Stimulated activated naive B cell treated with anti-CD40 and anti-IgM and Interleukin-4, amounts not matched to agents 10 μg/mL and 1 μg/mL and 100 μg/mL, for 72 hours (primary cell): ENCODE measurements around the gene ESR1.
"Not testable (repeated sequence)": the region's sequence is repeated elsewhere in the genome, so short reads cannot be mapped to it uniquely, and the experiment has no call there.

Source experiments
- ATAC-seq, 2 donors: fragments of 150-1000 bp; cut with Tn5 transposase; replicated peaks; 2 replicates each; pipeline ENCODE4 v1.10.0; 2021; ENCODE audit warnings: moderate library complexity in 1 of 2
- DNase-seq: peaks from one replicate; pipeline ENCODE4 v3.0.0; 2021
- H3K27ac Mint-ChIP-seq: one replicate; pipeline ENCODE4 v1.8.0; 2022; ENCODE audit warnings: mild to moderate bottlenecking, mixed read lengths
- H3K27me3 Mint-ChIP-seq, 2 donors: one replicate each; pipeline ENCODE4 v1.8.0; 2022; ENCODE audit warnings: mixed read lengths in 2 of 2
- H3K36me3 Mint-ChIP-seq, 2 donors: one replicate each; pipeline ENCODE4 v1.8.0; 2022; ENCODE audit warnings: mixed read lengths in 2 of 2, mild to moderate bottlenecking in 1 of 2
- H3K4me1 Mint-ChIP-seq, 2 donors: one replicate each; pipeline ENCODE4 v1.8.0; 2022; ENCODE audit warnings: mixed read lengths in 2 of 2, mild to moderate bottlenecking in 1 of 2
- H3K4me3 Mint-ChIP-seq, 2 donors: one replicate each; pipeline ENCODE4 v1.8.0; 2022; ENCODE audit warnings: mild to moderate bottlenecking in 2 of 2, mixed read lengths in 2 of 2, moderate library complexity in 1 of 2
- H3K9me3 Mint-ChIP-seq, 2 donors: one replicate each; pipeline ENCODE4 v1.8.0; 2022; ENCODE audit warnings: mixed read lengths in 2 of 2, mild to moderate bottlenecking in 1 of 2

The ESR1 gene

GRCh38 chr6:151842816-151843215 lies 35.3 kb downstream of the ESR1 start:
- Mint-ChIP-seq H3K4me1 (peaks cover 0 to 6% of the 10 kb centered on the region in 2 donors), H3K9me3 (no peaks in the 10 kb centered on the region), H3K27ac (no peak overlapping the region), H3K4me3 (no peak overlapping the region), H3K36me3 (no peaks in the 10 kb centered on the region), H3K27me3 (no peaks in the 10 kb centered on the region)
- no peak for ATAC-seq
- no peak for DNase-seq

- DNase-seq = no peak
- no peak overlapping the region for H3K4me3 Mint-ChIP-seq
- H3K36me3 Mint-ChIP-seq = no peaks in the 10 kb centered on the region
- no peaks in the 10 kb centered on the region for H3K4me1 Mint-ChIP-seq
- no peaks in the 10 kb centered on the region for H3K9me3 Mint-ChIP-seq
- no peak overlapping the region for H3K27ac Mint-ChIP-seq
- no peaks in the 10 kb centered on the region for H3K27me3 Mint-ChIP-seq
- ATAC-seq = no peak
Measured at GRCh38 chr6:151847064-151847463, 39.6 kb downstream of the ESR1 start.

- ATAC-seq = no peak
- Mint-ChIP-seq H3K27me3 (no peaks in the 10 kb centered on the region), H3K27ac (no peak overlapping the region), H3K4me3 (no peak overlapping the region), H3K36me3 (no peaks in the 10 kb centered on the region), H3K4me1 (no peaks in the 10 kb centered on the region), H3K9me3 (no peaks in the 10 kb centered on the region)
- DNase-seq = no peak
Measured at GRCh38 chr6:151850479-151851003, 43.1 kb downstream of the ESR1 start.

DNA sequence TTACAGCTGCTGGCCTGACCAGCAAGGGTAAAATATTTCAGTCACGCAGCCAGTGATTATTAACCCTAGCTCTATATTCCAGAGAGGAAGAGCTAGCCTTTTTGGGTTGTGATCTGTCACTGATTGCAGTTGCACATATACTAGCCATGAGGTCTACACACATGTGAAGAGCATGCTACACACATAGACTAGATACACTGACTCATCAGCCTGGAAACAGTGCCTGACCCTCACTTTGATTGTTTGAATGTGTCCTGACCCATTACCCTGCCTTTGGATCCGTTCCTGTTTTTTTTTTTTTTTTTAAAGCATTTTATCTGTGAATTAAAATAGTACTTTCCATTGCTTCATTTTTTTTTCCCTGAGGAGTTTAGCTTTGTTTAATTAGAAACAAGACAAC lies 50.8 kb downstream of the ESR1 start:
- H3K27me3 Mint-ChIP-seq = no peaks in the 10 kb centered on the region
- ATAC-seq (no peak), DNase-seq (no peak)
- H3K36me3 Mint-ChIP-seq = no peaks in the 10 kb centered on the region
- H3K9me3 Mint-ChIP-seq = no peaks in the 10 kb centered on the region
- no peaks in the 10 kb centered on the region for H3K4me1 Mint-ChIP-seq
- H3K4me3 Mint-ChIP-seq = no peak overlapping the region
- H3K27ac Mint-ChIP-seq = no peak overlapping the region

DNA sequence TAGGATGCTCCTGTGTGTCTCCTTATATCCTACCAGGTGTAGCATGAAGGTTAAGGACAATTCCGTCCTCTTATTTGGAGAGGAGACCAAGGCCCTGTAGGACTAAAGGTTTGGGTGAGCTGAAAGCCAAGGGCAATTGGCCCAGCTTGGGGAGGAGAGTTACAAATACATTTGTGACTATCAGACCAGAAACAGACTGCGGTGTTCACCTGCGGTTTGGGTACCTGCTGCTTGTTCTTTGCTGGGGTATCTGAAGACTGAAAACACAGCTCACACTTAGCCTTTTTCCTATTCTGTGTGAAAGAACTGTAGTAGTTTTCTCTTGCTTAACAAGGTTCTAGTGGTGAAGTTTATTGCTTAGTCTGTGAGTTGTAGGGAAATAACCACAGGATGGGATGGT lies 55.0 kb downstream of the ESR1 start:
- no peak overlapping the region for H3K27ac Mint-ChIP-seq
- peaks cover 2 to 5% of the 10 kb centered on the region in 2 donors for H3K4me1 Mint-ChIP-seq
- ATAC-seq = no peak
- H3K27me3 Mint-ChIP-seq = no peaks in the 10 kb centered on the region
- no peaks in the 10 kb centered on the region for H3K36me3 Mint-ChIP-seq
- DNase-seq = no peak
- H3K9me3 Mint-ChIP-seq = peaks cover 0 to 3% of the 10 kb centered on the region in 2 donors
- H3K4me3 Mint-ChIP-seq = no peak overlapping the region

DNA sequence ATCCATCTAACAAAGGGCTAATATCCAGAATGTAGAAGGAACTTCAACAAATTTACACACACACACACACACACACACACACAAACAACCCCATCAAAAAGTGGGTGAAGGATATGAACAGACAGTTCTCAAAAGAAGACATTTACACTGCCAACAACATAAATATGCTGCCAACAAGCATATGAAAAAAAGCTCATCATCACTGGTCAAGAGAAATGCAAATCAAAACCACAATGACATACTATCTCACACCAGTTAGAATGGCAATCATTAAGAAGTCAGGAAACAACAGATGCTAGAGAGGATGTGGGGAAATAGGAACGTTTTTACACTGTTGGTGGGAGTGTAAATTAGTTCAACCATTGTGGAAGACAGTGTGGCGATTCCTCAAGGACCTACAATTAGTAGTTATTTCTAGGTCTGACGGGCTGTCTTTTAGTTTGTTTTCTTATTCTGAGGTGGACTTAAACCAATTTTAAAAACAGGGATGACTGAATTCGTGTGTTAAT lies 59.9 kb downstream of the ESR1 start:
- not testable (repeated sequence) for DNase-seq, ATAC-seq, H3K36me3 Mint-ChIP-seq, H3K4me3 Mint-ChIP-seq, H3K9me3 Mint-ChIP-seq, H3K27me3 Mint-ChIP-seq, H3K27ac Mint-ChIP-seq, H3K4me1 Mint-ChIP-seq

- H3K4me3 Mint-ChIP-seq = no peak overlapping the region
- peaks cover 3% of the 10 kb centered on the region in 2 donors for H3K9me3 Mint-ChIP-seq
- no peak for DNase-seq
- H3K27ac Mint-ChIP-seq = no peak overlapping the region
- H3K4me1 Mint-ChIP-seq = peaks cover 2 to 6% of the 10 kb centered on the region in 2 donors
- no peak for ATAC-seq
- H3K36me3 Mint-ChIP-seq = peaks cover 0 to 4% of the 10 kb centered on the region in 2 donors
- no peaks in the 10 kb centered on the region for H3K27me3 Mint-ChIP-seq
Measured at GRCh38 chr6:151869345-151869744, 61.9 kb downstream of the ESR1 start.

GRCh38 chr6:151869787-151870186 lies 62.3 kb downstream of the ESR1 start:
- DNase-seq (no peak), ATAC-seq (no peak)
- Mint-ChIP-seq H3K9me3 (peaks cover 3% of the 10 kb centered on the region in 2 donors), H3K27ac (no peak overlapping the region), H3K27me3 (no peaks in the 10 kb centered on the region), H3K36me3 (peaks cover 0 to 4% of the 10 kb centered on the region in 2 donors), H3K4me1 (peaks cover 2 to 6% of the 10 kb centered on the region in 2 donors), H3K4me3 (no peak overlapping the region)

GRCh38 chr6:151870375-151870774 lies 62.9 kb downstream of the ESR1 start:
- no peak overlapping the region for H3K27ac Mint-ChIP-seq

GRCh38 chr6:151875524-151875923 lies 68.0 kb downstream of the ESR1 start:
- no peak overlapping the region for H3K4me3 Mint-ChIP-seq
- H3K27me3 Mint-ChIP-seq = no peaks in the 10 kb centered on the region
- no peaks in the 10 kb centered on the region for H3K4me1 Mint-ChIP-seq
- H3K27ac Mint-ChIP-seq = no peak overlapping the region
- no peak for DNase-seq
- H3K36me3 Mint-ChIP-seq = peaks cover 0 to 4% of the 10 kb centered on the region in 2 donors
- no peak for ATAC-seq
- peaks cover 0 to 1% of the 10 kb centered on the region in 2 donors for H3K9me3 Mint-ChIP-seq

More at GRCh38 chr6:151870375-151870774, 62.9 kb downstream of the ESR1 start:
- no peak for DNase-seq
- peaks cover 0 to 4% of the 10 kb centered on the region in 2 donors for H3K36me3 Mint-ChIP-seq
- H3K9me3 Mint-ChIP-seq = peaks cover 3% of the 10 kb centered on the region in 2 donors
- peaks cover 2 to 6% of the 10 kb centered on the region in 2 donors for H3K4me1 Mint-ChIP-seq
- no peak for ATAC-seq
- no peaks in the 10 kb centered on the region for H3K27me3 Mint-ChIP-seq
- no peak overlapping the region for H3K4me3 Mint-ChIP-seq

DNA sequence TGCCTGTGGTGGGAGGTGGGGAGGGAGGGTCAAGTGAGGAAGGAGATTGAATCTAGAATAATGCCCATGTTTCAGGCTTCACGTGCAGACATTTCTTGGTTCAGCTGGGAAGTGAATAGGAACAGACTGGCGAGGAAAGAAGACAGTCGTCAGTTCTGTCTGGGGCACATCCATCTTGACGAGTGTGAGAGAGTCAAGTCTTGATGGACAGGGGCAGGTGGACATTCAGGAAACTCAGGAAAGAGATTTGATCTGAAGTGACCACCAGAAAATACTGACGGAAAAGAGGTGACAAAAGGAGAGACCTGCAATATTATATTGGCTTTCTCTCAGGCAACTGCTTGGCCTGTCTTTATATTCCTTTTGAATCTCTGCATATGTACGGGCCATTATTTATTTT lies 68.6 kb downstream of the ESR1 start:
- Mint-ChIP-seq H3K27me3 (no peaks in the 10 kb centered on the region), H3K36me3 (peaks cover 0 to 4% of the 10 kb centered on the region in 2 donors), H3K4me3 (no peak overlapping the region), H3K27ac (no peak overlapping the region), H3K9me3 (peaks cover 0 to 1% of the 10 kb centered on the region in 2 donors), H3K4me1 (no peaks in the 10 kb centered on the region)
- DNase-seq (no peak), ATAC-seq (no peak)

DNA sequence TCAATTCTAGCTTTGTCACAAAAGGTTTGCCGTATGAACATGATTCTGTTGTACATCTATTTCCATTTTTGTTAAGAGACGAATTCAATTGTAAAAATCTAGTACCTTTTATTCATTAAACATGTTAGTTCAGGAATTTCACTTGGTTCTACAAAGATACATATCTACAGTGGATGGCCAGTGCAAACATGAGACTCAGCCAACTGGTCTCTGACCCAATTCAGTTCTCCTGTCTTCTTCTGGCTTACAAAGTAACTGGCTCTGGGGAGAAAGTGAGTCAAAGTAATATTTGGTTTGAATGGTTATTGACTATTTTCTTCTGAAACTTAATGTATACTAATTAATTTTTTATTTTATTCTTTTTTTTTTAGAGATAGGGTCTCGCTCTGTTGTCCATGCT lies 70.0 kb downstream of the ESR1 start:
- Mint-ChIP-seq H3K9me3 (peaks cover 0 to 1% of the 10 kb centered on the region in 2 donors), H3K4me3 (no peak overlapping the region), H3K27me3 (no peaks in the 10 kb centered on the region), H3K27ac (no peak overlapping the region), H3K36me3 (no peaks in the 10 kb centered on the region), H3K4me1 (no peaks in the 10 kb centered on the region)
- DNase-seq (no peak), ATAC-seq (no peak)

DNA sequence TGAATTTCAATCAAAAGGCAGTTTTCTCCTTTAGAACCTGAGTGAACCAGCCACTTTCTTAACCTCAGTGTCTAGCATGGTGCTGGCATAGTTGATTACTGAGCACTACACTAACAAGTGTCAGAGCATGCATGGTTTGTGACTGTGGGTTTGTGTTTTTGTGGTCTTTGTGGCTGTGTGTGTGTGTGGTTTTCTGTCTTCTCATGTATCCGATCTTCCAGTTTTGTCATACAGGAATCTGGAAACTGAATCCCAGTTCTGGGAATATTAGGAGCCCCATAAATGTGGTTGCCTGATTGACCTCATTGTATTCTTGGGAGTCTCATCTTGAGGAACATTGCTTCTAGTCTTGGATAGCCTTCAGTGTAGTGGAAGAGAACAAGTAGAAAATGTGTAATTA lies 73.7 kb downstream of the ESR1 start:
- Mint-ChIP-seq H3K36me3 (no peaks in the 10 kb centered on the region), H3K4me3 (no peak overlapping the region), H3K9me3 (peaks cover 0 to 1% of the 10 kb centered on the region in 2 donors), H3K27me3 (no peaks in the 10 kb centered on the region), H3K4me1 (no peaks in the 10 kb centered on the region), H3K27ac (no peak overlapping the region)
- no peak for DNase-seq
- no peak for ATAC-seq

GRCh38 chr6:151882206-151882605 lies 74.7 kb downstream of the ESR1 start:
- H3K9me3 Mint-ChIP-seq = peaks cover 0 to 1% of the 10 kb centered on the region in 2 donors
- no peaks in the 10 kb centered on the region for H3K4me1 Mint-ChIP-seq
- no peaks in the 10 kb centered on the region for H3K27me3 Mint-ChIP-seq
- DNase-seq (no peak), ATAC-seq (no peak)
- no peak overlapping the region for H3K27ac Mint-ChIP-seq
- H3K36me3 Mint-ChIP-seq = no peaks in the 10 kb centered on the region
- no peak overlapping the region for H3K4me3 Mint-ChIP-seq

DNA sequence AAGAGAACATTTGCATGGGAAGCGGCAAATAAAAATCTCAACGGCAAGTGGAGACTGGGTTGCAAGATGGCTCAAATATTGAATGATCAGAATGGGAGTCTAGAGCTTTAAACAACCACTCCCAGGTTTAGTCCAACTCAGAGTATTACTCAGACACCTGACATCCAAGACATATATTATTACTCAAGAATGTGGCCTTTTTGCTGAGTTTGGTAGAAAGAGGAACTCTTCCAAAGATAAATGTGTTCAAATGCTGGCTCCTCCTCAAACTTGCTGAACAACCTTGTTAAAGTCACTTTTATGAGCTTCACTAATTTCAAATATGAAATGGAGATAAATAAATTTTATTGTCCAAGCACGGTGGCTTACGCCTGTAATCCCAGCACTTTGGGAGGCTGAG lies 77.8 kb downstream of the ESR1 start:
- Mint-ChIP-seq H3K9me3 (peaks cover 8% of the 10 kb centered on the region in 2 donors), H3K27me3 (no peaks in the 10 kb centered on the region), H3K36me3 (no peaks in the 10 kb centered on the region), H3K4me3 (no peak overlapping the region), H3K4me1 (no peaks in the 10 kb centered on the region), H3K27ac (no peak overlapping the region)
- ATAC-seq = no peak
- DNase-seq = no peak

DNA sequence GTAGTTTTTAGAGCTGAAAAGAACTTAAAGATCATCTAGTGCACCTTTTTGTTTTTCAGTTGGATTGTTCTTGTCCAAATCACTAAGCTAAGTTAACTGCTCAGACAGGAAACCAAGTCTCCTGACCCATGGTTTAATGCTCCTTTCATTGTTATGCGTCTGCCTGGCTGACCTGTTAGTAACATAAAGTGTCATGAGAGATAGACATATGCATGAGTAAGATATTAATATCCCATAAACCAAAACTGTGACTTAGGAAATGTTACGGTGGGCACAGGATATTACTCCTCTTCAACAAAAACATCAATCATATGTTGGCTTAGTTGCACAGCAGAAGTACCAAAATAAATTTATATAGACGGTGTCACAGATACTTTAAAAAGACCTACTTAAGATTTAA lies 84.0 kb downstream of the ESR1 start:
- no peak overlapping the region for H3K27ac Mint-ChIP-seq
- no peaks in the 10 kb centered on the region for H3K4me1 Mint-ChIP-seq
- H3K4me3 Mint-ChIP-seq = no peak overlapping the region
- ATAC-seq = no peak
- DNase-seq = no peak
- H3K36me3 Mint-ChIP-seq = no peaks in the 10 kb centered on the region
- H3K27me3 Mint-ChIP-seq = no peaks in the 10 kb centered on the region
- H3K9me3 Mint-ChIP-seq = peaks cover 10 to 19% of the 10 kb centered on the region in 2 donors
